Keratinocyte (primary cell): ENCODE results near the gene OPN1MW.
A peak's percentile ranks its signal among the peaks of the same experiment; 100 is the strongest.

Experiments used
- CTCF ChIP-seq, 3 experiments: IDR thresholded peaks in 1 of 3; conservative IDR thresholded peaks in 1 of 3; optimal IDR thresholded peaks in 1 of 3; 2 replicates in 2 of 3; 3 replicates in 1 of 3; pipeline versions ENCODE3 to v1.5.1; 2011; ENCODE audit warnings: low read length in 3 of 3, mild to moderate bottlenecking in 3 of 3, moderate library complexity in 2 of 3, control low read depth in 1 of 3, inconsistent platforms in 1 of 3; ENCODE audit not compliant: insufficient read depth in 2 of 3; ENCODE audit errors: extremely low read depth in 1 of 3
- EZH2 ChIP-seq: IDR thresholded peaks from one replicate; pipeline ENCODE4 v1.6.1; 2012; ENCODE audit warnings: inconsistent platforms, mild to moderate bottlenecking, low read length, moderate library complexity

GRCh38 chrX:154136627-154137161 is 45.7 kb upstream of the OPN1MW start:
- peak; percentile 47 to 73 (median 49) for TF ChIP-seq CTCF (optimal IDR thresholded peaks at IDR 0.05 in 1 of 3, IDR thresholded peaks at IDR 0.05 in 1 of 3, conservative IDR thresholded peaks at IDR 0.05 in 1 of 3; ENCODE audit: extremely low read depth in 1 of 3, insufficient read depth in 2 of 3, low read length in 3 of 3)
- TF ChIP-seq EZH2, result no peak
